Liver (tissue), 9 donors: ENCODE data around the gene TRAF3IP3. TPM values are rescaled to one million over a fixed set of nuclear protein-coding genes. Genes with fewer than 3 reads are reported as not detected.
"Not testable (repeated sequence)": the region's sequence is repeated elsewhere in the genome, so short reads cannot be mapped to it uniquely, and the experiment has no call there.

ENCODE experiments used
- DNase-seq: peaks from one replicate; pipeline ENCODE4 v3.0.0-alpha.2; 2017; ENCODE audit warnings: low spot score
- H3K27ac ChIP-seq, 2 donors: one replicate each; pipeline ENCODE4 v1.7.0; 2013; ENCODE audit warnings: inconsistent platforms in 2 of 2, low read length in 2 of 2, control low read depth in 1 of 2, low read depth in 1 of 2, mild to moderate bottlenecking in 1 of 2
- H3K27me3 ChIP-seq, 4 donors: one replicate each; pipeline versions ENCODE4 v1.6.1 to v1.7.0; 2013; ENCODE audit warnings: low read length in 3 of 4, inconsistent platforms in 1 of 4, mild to moderate bottlenecking in 1 of 4, moderate library complexity in 1 of 4; ENCODE audit not compliant: control insufficient read depth in 4 of 4, insufficient read depth in 4 of 4
- H3K36me3 ChIP-seq, 4 donors: one replicate each; pipeline versions ENCODE4 v1.6.1 to v1.7.0; 2013; ENCODE audit warnings: low read length in 3 of 4, mild to moderate bottlenecking in 3 of 4, low read depth in 1 of 4, moderate library complexity in 1 of 4; ENCODE audit not compliant: control insufficient read depth in 4 of 4, insufficient read depth in 3 of 4
- H3K4me1 ChIP-seq, 4 donors: one replicate each; pipeline versions ENCODE4 v1.6.1 to v1.7.0; 2013; ENCODE audit warnings: low read length in 3 of 4, mild to moderate bottlenecking in 3 of 4, moderate library complexity in 1 of 4; ENCODE audit not compliant: control insufficient read depth in 4 of 4, insufficient read depth in 4 of 4
- H3K4me3 ChIP-seq, 3 donors: one replicate each; pipeline versions ENCODE4 v1.6.1 to v1.7.0; 2013; ENCODE audit warnings: low read length in 3 of 3, control low read depth in 1 of 3, low read depth in 1 of 3, mild to moderate bottlenecking in 1 of 3
- H3K9ac ChIP-seq, 2 donors: one replicate each; pipeline ENCODE4 v1.7.0; 2013; ENCODE audit warnings: low read length in 2 of 2, mild to moderate bottlenecking in 2 of 2, moderate library complexity in 2 of 2, control low read depth in 1 of 2, low read depth in 1 of 2
- H3K9me3 ChIP-seq, 4 donors: one replicate each; pipeline versions ENCODE4 v1.6.1 to v1.7.0; 2013; ENCODE audit warnings: low read length in 3 of 4; ENCODE audit not compliant: control insufficient read depth in 4 of 4
- ATF3 ChIP-seq: IDR thresholded peaks from 2 replicates; pipeline ENCODE4 v1.6.1; 2016; ENCODE audit warnings: antibody characterized with exemption
- CTCF ChIP-seq: fragments of 150-350 bp; IDR thresholded peaks from 2 replicates; pipeline ENCODE4 v1.5.1; 2017; ENCODE audit warnings: improper control_type of control experiment, low read depth, low read length; ENCODE audit not compliant: missing input control
- EGR1 ChIP-seq, 2 donors: IDR thresholded peaks; 2 replicates each; pipeline ENCODE4 v1.6.1; 2016 to 2018; ENCODE audit warnings: antibody characterized with exemption in 2 of 2, low read depth in 2 of 2
- FOXA1 ChIP-seq: IDR thresholded peaks from 2 replicates; pipeline ENCODE4 v1.6.1; 2016; ENCODE audit warnings: antibody characterized with exemption
- FOXA2 ChIP-seq: IDR thresholded peaks from 2 replicates; pipeline ENCODE4 v1.6.1; 2016; ENCODE audit warnings: antibody characterized with exemption
- GABPA ChIP-seq, 2 donors: IDR thresholded peaks in 1 of 2; conservative IDR thresholded peaks in 1 of 2; 2 replicates each; pipeline ENCODE4 v1.6.1; 2016; ENCODE audit warnings: antibody characterized with exemption in 2 of 2, mild to moderate bottlenecking in 1 of 2, moderate library complexity in 1 of 2
- HNF4A ChIP-seq, 2 donors: conservative IDR thresholded peaks; 2 replicates each; pipeline ENCODE4 v1.6.1; 2016; ENCODE audit warnings: antibody characterized with exemption in 2 of 2, mild to moderate bottlenecking in 2 of 2
- HNF4G ChIP-seq: IDR thresholded peaks from 2 replicates; pipeline ENCODE4 v1.6.1; 2016; ENCODE audit warnings: antibody characterized with exemption
- JUND ChIP-seq, 2 donors: IDR thresholded peaks; 2 replicates each; pipeline ENCODE4 v1.6.1; 2016; ENCODE audit warnings: antibody characterized with exemption in 2 of 2
- MAX ChIP-seq: IDR thresholded peaks from 2 replicates; pipeline ENCODE4 v1.6.1; 2016; ENCODE audit warnings: antibody characterized with exemption
- NR2F2 ChIP-seq: IDR thresholded peaks from 2 replicates; pipeline ENCODE4 v1.6.1; 2016; ENCODE audit warnings: antibody characterized with exemption
- RAD21 ChIP-seq, 2 donors: IDR thresholded peaks; 2 replicates each; pipeline ENCODE4 v1.6.1; 2016; ENCODE audit warnings: antibody characterized with exemption in 2 of 2, mild to moderate bottlenecking in 2 of 2
- REST ChIP-seq: IDR thresholded peaks from 2 replicates; pipeline ENCODE4 v1.6.1; 2016; ENCODE audit warnings: antibody characterized with exemption, mild to moderate bottlenecking
- RXRA ChIP-seq, 2 donors: IDR thresholded peaks; 2 replicates each; pipeline ENCODE4 v1.6.1; 2017 to 2018; ENCODE audit warnings: antibody characterized with exemption in 2 of 2, mild to moderate bottlenecking in 1 of 2
- SP1 ChIP-seq: IDR thresholded peaks from 2 replicates; pipeline ENCODE4 v1.6.1; 2018; ENCODE audit warnings: antibody characterized with exemption, mild to moderate bottlenecking
- TAF1 ChIP-seq: conservative IDR thresholded peaks from 2 replicates; pipeline ENCODE4 v1.6.1; 2016; ENCODE audit warnings: antibody characterized with exemption, mild to moderate bottlenecking
- YY1 ChIP-seq: IDR thresholded peaks from 2 replicates; pipeline ENCODE4 v1.6.1; 2016; ENCODE audit warnings: antibody characterized with exemption, mild to moderate bottlenecking
- ZBTB33 ChIP-seq: IDR thresholded peaks from 2 replicates; pipeline ENCODE4 v1.6.1; 2016; ENCODE audit warnings: antibody characterized with exemption
- WGBS: extraction: QIAGEN DNeasy Blood & Tissue Kit; methylation state at CpG from one replicate; pipeline ENCODE4 v1.1.7; 2013; 5-methylcytosine and 5-hydroxymethylcytosine counted together
- polyA plus RNA-seq, 2 donors: library from polyadenylated mRNA; stranded (reverse) in 1 of 2; unstranded in 1 of 2; fragments of 200-250 nt in 1 of 2; fragments of >200 nt in 1 of 2; fragmentation: Nextera tagmentation in 1 of 2; extraction: Ambion mirVana in 1 of 2; gene quantifications; one replicate each; pipeline versions ENCODE4 v1.2.1 to v1.2.3, GENCODE V29; 2013 to 2015
- total RNA-seq, 2 donors: library from RNA; depleted of rRNA; stranded (reverse); fragments of >200 nt; gene quantifications; one replicate each; pipeline ENCODE4 v1.2.3, GENCODE V29; 2014
- donor health status: healthy.
- donor health status: healthy.
- donor health status: healthy.
- donor health status: healthy.
- donor health status: healthy.

TRAF3IP3 gene
- total and polyA plus RNA-seq, 4 donors: 0.87 to 3.4 (median 2.2) TPM

- peaks cover 4 to 47% (median 34%) of the 10 kb centered on the region in 4 donors for H3K4me1 ChIP-seq
- no peak overlapping the region for H3K27ac ChIP-seq
- TF ChIP-seq RXRA (IDR thresholded peaks at IDR 0.05) (no peak), EGR1 (IDR thresholded peaks at IDR 0.05; ENCODE audit: low read depth in 2 of 2) (no peak), TAF1 (no peak), FOXA2 (no peak), CTCF (no peak), HNF4A (conservative IDR thresholded peaks at IDR 0.05) (no peak), RAD21 (IDR thresholded peaks at IDR 0.05) (no peak), YY1 (no peak), HNF4G (no peak), ATF3 (no peak), FOXA1 (no peak), MAX (no peak), GABPA (IDR thresholded peaks at IDR 0.05 in 1 of 2, conservative IDR thresholded peaks at IDR 0.05 in 1 of 2) (no peak), SP1 (no peak), REST (no peak), JUND (IDR thresholded peaks at IDR 0.05) (no peak), ZBTB33 (no peak), NR2F2 (no peak)
- H3K27me3 ChIP-seq: no peaks in the 10 kb centered on the region
- DNase-seq: no peak
- H3K4me3 ChIP-seq: no peak overlapping the region
- H3K9ac ChIP-seq: no peak overlapping the region
- whole genome bisulfite sequencing: 49% methylated on average over 1 of the region's 1 CpG
- peaks cover 0 to 37% (median 19%) of the 10 kb centered on the region in 4 donors for H3K36me3 ChIP-seq
- no peaks in the 10 kb centered on the region for H3K9me3 ChIP-seq
These were observed 36.1 kb downstream of the TRAF3IP3 start for GRCh38 chr1:209791920-209792319.

GRCh38 chr1:209793711-209794110 lies 37.9 kb downstream of the TRAF3IP3 start:
- not testable (repeated sequence) for H3K4me3 ChIP-seq, H3K27ac ChIP-seq, H3K9me3 ChIP-seq, H3K27me3 ChIP-seq, DNase-seq, H3K9ac ChIP-seq
- Histone ChIP-seq H3K36me3 (peaks cover 0 to 35% (median 19%) of the 10 kb centered on the region in 4 donors), H3K4me1 (peaks cover 0 to 33% (median 17%) of the 10 kb centered on the region in 4 donors)
- 92% methylated on average over 3 of the region's 3 CpGs for WGBS
